ENCODE results near the gene ASH1L. TPM values are rescaled to one million over a fixed set of nuclear protein-coding genes. Genes with fewer than 3 reads are reported as not detected.
A peak's percentile ranks its signal among the peaks of the same experiment; 100 is the strongest.

Gene ASH1L
- total and polyA plus RNA-seq, 9 of the 15 experiments (the other 6 are each of a cell fraction or from before 2014, with no cell fraction given): 2.0 to 23.3 (median 14.6) TPM

GRCh38 chr1:155562581-155563376, at the start of gene ASH1L (continued):
- peak; percentile 49; the same call in 1 of the 2 replicates for TF ChIP-seq GMEB1 (CRISPR knock-in tag; IDR thresholded peaks at IDR 0.05)
- TF ChIP-seq CEBPZ (IDR thresholded peaks at IDR 0.05; ENCODE audit: borderline replicate concordance, low read depth, low read length): no peak
- TF ChIP-seq HMBOX1 (IDR thresholded peaks at IDR 0.05): peak; percentile 88
- no peak for TF ChIP-seq CBX2 (IDR thresholded peaks at IDR 0.05; ENCODE audit: insufficient read depth, low read length, poor library complexity, severe bottlenecking)
- no peak for TF ChIP-seq SLC30A9 (CRISPR knock-in tag; IDR thresholded peaks at IDR 0.05)
- TF ChIP-seq TOE1 (IDR thresholded peaks at IDR 0.05; ENCODE audit: borderline replicate concordance): peak; percentile 99
- TF ChIP-seq TOE1 (CRISPR knock-in tag; IDR thresholded peaks at IDR 0.05; ENCODE audit: borderline replicate concordance, low read depth): 0 out of 2 replicates have a peak, but pooled peaks have one; percentile 42
- no peak for TF ChIP-seq E4F1 (CRISPR knock-in tag; IDR thresholded peaks at IDR 0.05; ENCODE audit: borderline replicate concordance)
